ENCODE results near the gene POLR1G.

GRCh38 chr19:45380107-45380506 lies 26.3 kb upstream of the POLR1G start:
- TF ChIP-seq CTCF (conservative IDR thresholded peaks at IDR 0.05; ENCODE audit: low read length), result no peak
- TF ChIP-seq EZH2phosphoT487 (IDR thresholded peaks at IDR 0.05; ENCODE audit: borderline replicate concordance, low read depth, low read length), result no peak

Data from OCI-LY7 (cell line).